ENCODE data around the gene ATP5F1B. TPM values are rescaled to one million over a fixed set of nuclear protein-coding genes. Genes with fewer than 3 reads are reported as not detected.
A peak's percentile ranks its signal among the peaks of the same experiment; 100 is the strongest.

Gene ATP5F1B
- total and polyA plus RNA-seq, 2 of the 8 experiments (the other 6 are each of a cell fraction or from before 2014, with no cell fraction given), result 900 to 1,522 TPM

- no peak overlapping the region for H2AK5ac ChIP-seq (ENCODE audit: low read depth, low read length)
- no peak overlapping the region for H3K27ac ChIP-seq (ENCODE audit: low read depth, low read length)
- POLR2A ChIA-PET (ENCODE audit: partially characterized antibody), result interaction anchor here (0.7 to 2.8 kb wide), 7 partner anchors 9 to 596 kb away, joined by 3 to 10 read pairs (median 3); partner anchors contain the start of gene NACA
- no peak overlapping the region for H3K56ac ChIP-seq (replicated peaks; ENCODE audit: insufficient read length, low read depth, low read length)
- H3K9ac ChIP-seq (replicated peaks in 1 of 4; ENCODE audit: extremely low read depth in 1 of 4, low read depth in 3 of 4, low read length in 3 of 4), result no peak overlapping the region
- no peaks in the 10 kb centered on the region for H3K23me2 ChIP-seq (ENCODE audit: low read depth, low read length)
- H4K91ac ChIP-seq (replicated peaks; ENCODE audit: insufficient read length, low read length), result no peak overlapping the region
- no peak overlapping the region for H4K8ac ChIP-seq (ENCODE audit: extremely low read depth, insufficient read depth, low read length)
- no peak overlapping the region for H4K5ac ChIP-seq (ENCODE audit: insufficient read length, low read depth, low read length)
- H3K79me1 ChIP-seq (ENCODE audit: low read depth, low read length), result no peaks in the 10 kb centered on the region
- H3K4ac ChIP-seq (replicated peaks; ENCODE audit: insufficient read length, low read depth, low read length), result no peak overlapping the region
- H3K9me3 ChIP-seq (ENCODE audit: insufficient read depth in 2 of 2, low read depth in 1 of 2, low read length in 1 of 2), result no peaks in the 10 kb centered on the region
- H3K23ac ChIP-seq (ENCODE audit: insufficient read length), result no peak overlapping the region
- no peak overlapping the region for H2BK20ac ChIP-seq (ENCODE audit: low read length)
- H3K14ac ChIP-seq (ENCODE audit: insufficient read length), result no peak overlapping the region
- no peak overlapping the region for H3K4me2 ChIP-seq (ENCODE audit: insufficient read depth in 1 of 2, low read depth in 2 of 2, low read length in 2 of 2)
- 0 out of 2 replicates have a peak overlapping the region, but pooled peaks have one; percentile 10 for H2BK12ac ChIP-seq (ENCODE audit: low read depth, low read length)
- H4K20me1 ChIP-seq (replicated peaks in 1 of 2; ENCODE audit: control insufficient read depth in 1 of 2, insufficient read depth in 2 of 2, low read length in 2 of 2), result peaks cover 0 to 2% of the 10 kb centered on the region in 2 experiments
- H3K4me1 ChIP-seq (replicated peaks in 1 of 4; ENCODE audit: control insufficient read depth in 3 of 4, insufficient read depth in 4 of 4, low read length in 3 of 4), result peaks cover 5 to 13% (median 10%) of the 10 kb centered on the region in 4 experiments; a peak in 6 of 7 replicates
- H3K36me3 ChIP-seq (ENCODE audit: control insufficient read depth in 2 of 4, insufficient read depth in 4 of 4, low read length in 3 of 4), result peaks cover 0 to 2% (median 0%) of the 10 kb centered on the region in 4 experiments; a peak in 4 of 8 replicates
- DNase-seq (ENCODE audit: low read depth in 1 of 2, low spot score in 2 of 2) (no peak), FAIRE-seq (peak; percentile 32)
- H3K18ac ChIP-seq (ENCODE audit: extremely low read depth, low read length), result no peak overlapping the region
- H2BK120ac ChIP-seq (replicated peaks; ENCODE audit: low read depth, low read length), result no peak overlapping the region
- CTCF ChIA-PET (ENCODE audit: partially characterized antibody), result interaction anchor here (0.6 to 15.9 kb wide), 35 partner anchors 10 to 624 kb away, joined by 3 to 279 read pairs (median 4); partner anchors contain the start of genes PAN2 and RBMS2
- 81% methylated on average over 3 of the region's 3 CpGs; no CpG with 5 or more reads in 1 of the 2 experiments for WGBS, 2 experiments (ENCODE audit: extremely low coverage in 1 of 2, insufficient coverage in 1 of 2, insufficient read length in 1 of 2, insufficient replicate concordance in 2 of 2, low coverage in 1 of 2, low lambda C conversion rate in 2 of 2, missing lambda C conversion rate in 1 of 2)
- no peak overlapping the region for H2BK5ac ChIP-seq (ENCODE audit: low read depth, low read length)
- no peak overlapping the region for H3K4me3 ChIP-seq (ENCODE audit: extremely low read depth in 1 of 4, insufficient read depth in 2 of 4, low read depth in 3 of 4, low read length in 4 of 4)
- no peak overlapping the region for H2AFZ ChIP-seq (ENCODE audit: low read length)
- no peaks in the 10 kb centered on the region for H3K27me3 ChIP-seq (replicated peaks in 1 of 4; ENCODE audit: control insufficient read depth in 3 of 4, extremely low read depth in 1 of 4, insufficient read depth in 3 of 4, low read length in 3 of 4)
- no peak overlapping the region for H2BK15ac ChIP-seq (ENCODE audit: low read length)
- no peaks in the 10 kb centered on the region for H3K79me2 ChIP-seq (ENCODE audit: control insufficient read depth in 1 of 2, insufficient read depth in 2 of 2, low read length in 2 of 2)
- TF ChIP-seq RAD21 (IDR thresholded peaks at IDR 0.05 in 1 of 2, conservative IDR thresholded peaks at IDR 0.05 in 1 of 2; ENCODE audit: low read depth in 2 of 2, low read length in 2 of 2) (peak; percentile 53 to 68), POU5F1 (IDR thresholded peaks at IDR 0.05; ENCODE audit: low read depth, low read length) (no peak), CTCF (IDR thresholded peaks at IDR 0.05; ENCODE audit: control extremely low read depth in 1 of 3, insufficient read depth in 1 of 3, low read depth in 1 of 3, low read length in 3 of 3) (peak; percentile 45 to 78 (median 75))
These were observed 55.5 kb downstream of the ATP5F1B start for GRCh38 chr12:56590237-56590830.
